ENCODE data around the gene MYOG. TPM values are rescaled to one million over a fixed set of nuclear protein-coding genes. Genes with fewer than 3 reads are reported as not detected.

The MYOG gene
- total and polyA plus RNA-seq, 12 donors = 0.06 TPM; not detected in 11

- no peak for TF ChIP-seq CTCF (IDR thresholded peaks at IDR 0.05)
- H3K27ac ChIP-seq = no peak overlapping the region
- DNase-seq (no peak), ATAC-seq (no peak)
- peaks cover 0 to 35% (median 0%) of the 10 kb centered on the region in 9 donors for H3K36me3 ChIP-seq
- 93% methylated on average over 4 of the region's 4 CpGs for WGBS, 2 donors
- no peak overlapping the region for H3K4me3 ChIP-seq
- no peaks in the 10 kb centered on the region for H3K27me3 ChIP-seq
- peaks cover 0 to 19% (median 10%) of the 10 kb centered on the region in 9 donors for H3K4me1 ChIP-seq
- intact Hi-C loops (cut with DNase I) = no loop called here
- H3K9me3 ChIP-seq = no peaks in the 10 kb centered on the region
These were observed 36.7 kb downstream of the MYOG start for GRCh38 chr1:203049077-203049476.

GRCh38 chr1:203048555-203049051, 37.2 kb downstream of the MYOG start:
- Histone ChIP-seq H3K4me1 (peaks cover 0 to 19% (median 10%) of the 10 kb centered on the region in 9 donors), H3K27ac (no peak overlapping the region), H3K4me3 (no peak overlapping the region), H3K9me3 (no peaks in the 10 kb centered on the region), H3K36me3 (peaks cover 0 to 31% (median 0%) of the 10 kb centered on the region in 9 donors), H3K27me3 (no peaks in the 10 kb centered on the region)
- TF ChIP-seq CTCF (IDR thresholded peaks at IDR 0.05) = no peak
- DNase-seq (no peak), ATAC-seq (peak in 4 of 8 donors; percentile 8 to 35 (median 16))
- 82 to 88% methylated on average over 23 of the region's 23 CpGs for WGBS, 2 donors
- intact Hi-C loops (cut with DNase I) = no loop called here

- Histone ChIP-seq H3K27me3 (no peaks in the 10 kb centered on the region), H3K4me3 (no peak overlapping the region), H3K27ac (no peak overlapping the region), H3K4me1 (peaks cover 0 to 19% (median 10%) of the 10 kb centered on the region in 9 donors), H3K36me3 (peaks cover 0 to 28% (median 0%) of the 10 kb centered on the region in 9 donors), H3K9me3 (no peaks in the 10 kb centered on the region)
- ATAC-seq = no peak
- 93 to 94% methylated on average over 11 of the region's 11 CpGs for WGBS, 2 donors
- no peak for DNase-seq
- intact Hi-C loops (cut with DNase I) = no loop called here
- no peak for TF ChIP-seq CTCF (IDR thresholded peaks at IDR 0.05)
These were observed 37.7 kb downstream of the MYOG start for GRCh38 chr1:203048086-203048485.

GRCh38 chr1:203046984-203047630, 38.7 kb downstream of the MYOG start:
- 45 to 48% methylated on average over 15 of the region's 15 CpGs for WGBS, 2 donors
- Histone ChIP-seq H3K27me3 (no peaks in the 10 kb centered on the region), H3K4me3 (no peak overlapping the region), H3K27ac (peak overlapping the region in 1 of 10 donors; percentile 11), H3K9me3 (no peaks in the 10 kb centered on the region), H3K36me3 (peaks cover 0 to 28% (median 0%) of the 10 kb centered on the region in 9 donors), H3K4me1 (peaks cover 0 to 19% (median 10%) of the 10 kb centered on the region in 9 donors)
- ATAC-seq (peak in 5 of 8 donors; percentile 21 to 73 (median 43)), DNase-seq (no peak)
- TF ChIP-seq CTCF (IDR thresholded peaks at IDR 0.05) = no peak
- intact Hi-C loops (cut with DNase I) = no loop called here
